Pancreas (tissue), 10 donors: ENCODE data around the gene LENG8. TPM values are rescaled to one million over a fixed set of nuclear protein-coding genes. Genes with fewer than 3 reads are reported as not detected.

ENCODE experiments used
- ATAC-seq, 4 donors: fragments of 200-7000 bp; cut with Tn5 transposase; one replicate each; pipeline versions ENCODE4 v1.8.0 to v1.9.1; 2020; ENCODE audit warnings: mild to moderate bottlenecking in 4 of 4, moderate library complexity in 4 of 4
- DNase-seq, 6 donors: peaks; one replicate each; pipeline ENCODE4 v3.0.0-alpha.2; 2020
- FAIRE-seq: peaks from 2 replicates; lab custom pipeline; 2012; peaks lifted over from hg19 to GRCh38; lab: Jason Lieb, UNC
- H3K27ac ChIP-seq, 4 donors: fragments of 200-600 bp; sonication (generic); 1 replicate in 3 of 4; 2 replicates in 1 of 4; pipeline versions ENCODE4 v1.5.0 to v1.8.0; 2020
- H3K27me3 ChIP-seq, 4 donors: fragments of 200-600 bp; one replicate each; pipeline ENCODE4 v1.8.0; 2021
- H3K36me3 ChIP-seq, 3 donors: fragments of 200-600 bp; sonication (generic) in 1 of 3; one replicate each; pipeline versions ENCODE4 v1.5.0 to v1.8.0; 2020 to 2021
- H3K4me1 ChIP-seq, 3 donors: fragments of 200-600 bp; one replicate each; pipeline ENCODE4 v1.8.0; 2021
- H3K4me3 ChIP-seq, 4 donors: fragments of 200-600 bp; sonication (generic) in 2 of 4; one replicate each; pipeline versions ENCODE4 v1.5.0 to v1.8.0; 2020 to 2021
- H3K9me3 ChIP-seq, 4 donors: fragments of 200-600 bp; one replicate each; pipeline ENCODE4 v1.8.0; 2021
- CTCF ChIP-seq, 4 donors: fragments of 200-600 bp; sonication (generic) in 3 of 4; IDR thresholded peaks; one replicate each; pipeline versions ENCODE4 v1.5.0 to v1.8.0; 2021; ENCODE audit warnings: antibody characterized with exemption in 4 of 4
- WGBS, 2 donors: extraction: QIAGEN DNeasy Blood & Tissue Kit; methylation state at CpG; one replicate each; pipeline ENCODE4 v1.1.7; 2013; 5-methylcytosine and 5-hydroxymethylcytosine counted together
- intact Hi-C, 3 donors: fragments of 100-400 bp; cut with DNase I; formaldehyde crosslinking; loops; one replicate each; pipeline versions ENCODE4 v1.11.1 to v1.14.2; 2022
- polyA plus RNA-seq, 2 donors: library from polyadenylated mRNA; stranded (reverse); fragments of 200-250 nt; gene quantifications; one replicate each; pipeline ENCODE4 v1.2.3, GENCODE V29; 2013
- total RNA-seq, 6 donors: library from RNA; stranded (reverse); fragmentation: NEBNext Ultra II Directional in 4 of 6; extraction: Animal tissue kit (Norgen Biotek cat#: 25700) in 4 of 6; gene quantifications; one replicate each; pipeline versions ENCODE4 v1.2.1 to v1.2.4, GENCODE V29; 2021 to 2023
- donor health status: healthy with polysubstance abuse.
- donor health status: DM: no; HTN: no; CAD: no; lungs with moderate emphysema.
- donor health status: DM: no; HTN: no; CAD: no.
- donor health status: control.
- donor health status: control.
- donor health status: Bipolar disorder and iron deficiency.
- donor health status: DM: yes; HTN: yes; CAD: no.
- donor health status: DM: no; HTN: no; CAD: no.
- donor health status: DM: no; HTN: no; CAD: no.
- donor health status: DM: yes; HTN: yes; CAD: no.

LENG8 gene
- total and polyA plus RNA-seq, 8 donors = 64.8 to 657 (median 142) TPM

GRCh38 chr19:54428323-54429175 is 20.4 kb upstream of the LENG8 start:
- 65 to 70% methylated on average over 11 of the region's 11 CpGs for WGBS, 2 donors
- intact Hi-C loops = no loop called here
- no peaks in the 10 kb centered on the region for H3K9me3 ChIP-seq
- FAIRE-seq = no peak
- no peak for DNase-seq
- H3K4me3 ChIP-seq = no peak overlapping the region
- no peak overlapping the region for H3K27ac ChIP-seq
- no peak for TF ChIP-seq CTCF (IDR thresholded peaks at IDR 0.05)
- no peak for ATAC-seq
- no peaks in the 10 kb centered on the region for H3K27me3 ChIP-seq
- peaks cover 6 to 17% (median 14%) of the 10 kb centered on the region in 3 donors for H3K4me1 ChIP-seq
- H3K36me3 ChIP-seq = no peaks in the 10 kb centered on the region

GRCh38 chr19:54429176-54429495 is 19.9 kb upstream of the LENG8 start:
- peaks cover 7 to 17% (median 14%) of the 10 kb centered on the region in 3 donors for H3K4me1 ChIP-seq
- TF ChIP-seq CTCF (IDR thresholded peaks at IDR 0.05) = no peak
- no peaks in the 10 kb centered on the region for H3K9me3 ChIP-seq
- no peak for FAIRE-seq
- H3K27ac ChIP-seq = no peak overlapping the region
- ATAC-seq = no peak
- no peaks in the 10 kb centered on the region for H3K27me3 ChIP-seq
- intact Hi-C loops = no loop called here
- H3K36me3 ChIP-seq = no peaks in the 10 kb centered on the region
- WGBS, 2 donors = 37 to 54% methylated on average over 8 of the region's 8 CpGs
- no peak overlapping the region for H3K4me3 ChIP-seq
- DNase-seq = no peak

GRCh38 chr19:54429545-54430227 is 19.3 kb upstream of the LENG8 start:
- no peaks in the 10 kb centered on the region for H3K9me3 ChIP-seq
- peak in 1 of 6 donors; percentile 79 for DNase-seq
- no peak for FAIRE-seq
- H3K27ac ChIP-seq = no peak overlapping the region
- TF ChIP-seq CTCF (IDR thresholded peaks at IDR 0.05) = no peak
- intact Hi-C loops = no loop called here
- no peaks in the 10 kb centered on the region for H3K36me3 ChIP-seq
- H3K4me1 ChIP-seq = peaks cover 13 to 19% (median 17%) of the 10 kb centered on the region in 3 donors
- no peak overlapping the region for H3K4me3 ChIP-seq
- H3K27me3 ChIP-seq = no peaks in the 10 kb centered on the region
- ATAC-seq = no peak
- WGBS, 2 donors = 29 to 41% methylated on average over 10 to 13 of the region's 13 CpGs

GRCh38 chr19:54430306-54431254 is 18.4 kb upstream of the LENG8 start:
- H3K4me1 ChIP-seq = peaks cover 14 to 21% (median 17%) of the 10 kb centered on the region in 3 donors
- H3K27ac ChIP-seq = peak overlapping the region; percentile 53 to 78 (median 76)
- H3K36me3 ChIP-seq = no peaks in the 10 kb centered on the region
- H3K9me3 ChIP-seq = no peaks in the 10 kb centered on the region
- peak; percentile 59 to 90 (median 75) for DNase-seq
- peak; percentile 71 to 81 (median 76) for ATAC-seq
- H3K27me3 ChIP-seq = no peaks in the 10 kb centered on the region
- intact Hi-C loops = no loop called here
- H3K4me3 ChIP-seq = peak overlapping the region in 2 of 4 donors; percentile 16 to 23
- FAIRE-seq = no peak
- TF ChIP-seq CTCF (IDR thresholded peaks at IDR 0.05) = no peak
- WGBS, 2 donors = 7% methylated on average over 38 to 43 of the region's 43 CpGs
